ENCODE results near the gene NTSR1. TPM values are rescaled to one million over a fixed set of nuclear protein-coding genes. Genes with fewer than 3 reads are reported as not detected.

Gene NTSR1
- total and polyA plus RNA-seq, 12 donors = 0.03 to 0.14 (median 0.11) TPM; not detected in 9

- DNase-seq = no peak
- 78 to 84% (median 81%) methylated on average over 11 to 12 of the region's 12 CpGs for WGBS, 4 donors
- Histone ChIP-seq H3K4me3 (no peak overlapping the region), H3K4me1 (replicated peaks in 1 of 2) (peaks cover 0 to 9% of the 10 kb centered on the region in 2 donors), H3K27ac (no peak overlapping the region), H3K27me3 (peaks cover 42% of the 10 kb centered on the region), H3K9me3 (replicated peaks in 1 of 3) (no peaks in the 10 kb centered on the region), H3K36me3 (replicated peaks in 1 of 2) (no peaks in the 10 kb centered on the region)
- TF ChIP-seq CTCF (IDR thresholded peaks at IDR 0.05) (no peak), POLR2A (IDR thresholded peaks at IDR 0.05) (no peak)
- intact Hi-C loops (cut with DNase I) = no loop called here
These were observed 1.8 kb upstream of the NTSR1 start for GRCh38 chr20:62706857-62707256.

- H3K27me3 ChIP-seq = peaks cover 42% of the 10 kb centered on the region
- H3K27ac ChIP-seq = no peak overlapping the region
- WGBS, 4 donors = 30 to 61% (median 54%) methylated on average over 2 to 16 of the region's 16 CpGs
- intact Hi-C loops (cut with DNase I) = no loop called here
- no peaks in the 10 kb centered on the region for H3K9me3 ChIP-seq (replicated peaks in 1 of 3)
- no peaks in the 10 kb centered on the region for H3K36me3 ChIP-seq (replicated peaks in 1 of 2)
- TF ChIP-seq CTCF (IDR thresholded peaks at IDR 0.05) (no peak), POLR2A (IDR thresholded peaks at IDR 0.05) (no peak)
- no peak for DNase-seq
- H3K4me3 ChIP-seq = no peak overlapping the region
- H3K4me1 ChIP-seq (replicated peaks in 1 of 2) = peaks cover 0 to 9% of the 10 kb centered on the region in 2 donors
These were observed 1.2 kb upstream of the NTSR1 start for GRCh38 chr20:62707276-62707920.

- H3K36me3 ChIP-seq (replicated peaks in 1 of 2) = no peaks in the 10 kb centered on the region
- H3K27me3 ChIP-seq = peaks cover 42% of the 10 kb centered on the region
- DNase-seq = no peak
- intact Hi-C loops (cut with DNase I) = no loop called here
- H3K4me3 ChIP-seq = no peak overlapping the region
- H3K27ac ChIP-seq = no peak overlapping the region
- H3K9me3 ChIP-seq (replicated peaks in 1 of 3) = no peaks in the 10 kb centered on the region
- H3K4me1 ChIP-seq (replicated peaks in 1 of 2) = peaks cover 0 to 9% of the 10 kb centered on the region in 2 donors
- no peak for TF ChIP-seq POLR2A (IDR thresholded peaks at IDR 0.05)
- TF ChIP-seq CTCF (IDR thresholded peaks at IDR 0.05) = no peak
- 2 to 22% (median 3%) methylated on average over 7 to 20 of the region's 20 CpGs for WGBS, 4 donors
These were observed 615 bp upstream of the NTSR1 start for GRCh38 chr20:62707921-62708521.

- TF ChIP-seq CTCF (IDR thresholded peaks at IDR 0.05) (no peak), POLR2A (IDR thresholded peaks at IDR 0.05) (no peak)
- whole genome bisulfite sequencing, 4 donors = 66 to 79% (median 72%) methylated on average over 13 to 30 of the region's 30 CpGs
- Histone ChIP-seq H3K4me3 (no peak overlapping the region), H3K27me3 (peaks cover 42% of the 10 kb centered on the region), H3K36me3 (replicated peaks in 1 of 2) (no peaks in the 10 kb centered on the region), H3K9me3 (replicated peaks in 1 of 3) (no peaks in the 10 kb centered on the region), H3K27ac (no peak overlapping the region), H3K4me1 (replicated peaks in 1 of 2) (no peaks in the 10 kb centered on the region)
- no peak for DNase-seq
- intact Hi-C loops (cut with DNase I) = no loop called here
These were observed 885 bp downstream of the NTSR1 start for GRCh38 chr20:62709537-62709905.
